Measurements from ENCODE around the gene KRT37.

The KRT37 gene

DNA sequence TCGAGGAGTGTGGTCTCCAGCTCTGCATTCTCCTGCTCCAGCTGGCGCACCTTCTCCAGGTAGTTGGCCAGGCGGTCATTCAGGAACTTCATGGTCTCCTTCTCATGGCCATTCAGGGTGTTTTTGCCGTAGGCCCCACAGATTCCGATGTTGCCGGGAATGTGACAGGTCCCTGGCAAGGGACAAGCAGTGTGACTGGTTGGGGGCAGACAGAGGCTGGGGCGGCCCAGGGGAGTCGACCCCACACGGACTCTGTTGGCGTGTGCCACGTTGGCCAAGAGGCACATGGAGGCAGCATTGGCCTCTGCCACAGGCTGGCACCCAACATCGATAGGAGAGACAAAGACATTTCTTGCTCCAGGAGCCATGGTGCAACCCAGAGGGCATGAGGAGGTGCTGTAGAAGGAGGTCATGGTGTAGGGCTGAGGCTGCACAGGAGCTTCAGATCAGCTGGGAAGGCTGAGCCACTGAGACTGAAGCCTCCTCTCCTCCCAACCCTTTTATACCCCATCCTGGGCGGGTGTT lies at the start of gene KRT37:
Gene KRT37 (minus strand): TSS at position 475 of the 525 bp plus-strand sequence. CDS start 62 bp downstream, at position 413.
- TF ChIP-seq POLR2A (IDR thresholded peaks at IDR 0.05; ENCODE audit: low read length) (no peak), GATA1 (IDR thresholded peaks at IDR 0.05; ENCODE audit: low read depth, low read length) (no peak)
- no peak for DNase-seq

GRCh38 chr17:41468346-41468745 lies 44.0 kb upstream of the KRT37 start:
- TF ChIP-seq POLR2A (IDR thresholded peaks at IDR 0.05; ENCODE audit: low read length) (no peak), GATA1 (IDR thresholded peaks at IDR 0.05; ENCODE audit: low read depth, low read length) (no peak)
- DNase-seq: no peak

DNA sequence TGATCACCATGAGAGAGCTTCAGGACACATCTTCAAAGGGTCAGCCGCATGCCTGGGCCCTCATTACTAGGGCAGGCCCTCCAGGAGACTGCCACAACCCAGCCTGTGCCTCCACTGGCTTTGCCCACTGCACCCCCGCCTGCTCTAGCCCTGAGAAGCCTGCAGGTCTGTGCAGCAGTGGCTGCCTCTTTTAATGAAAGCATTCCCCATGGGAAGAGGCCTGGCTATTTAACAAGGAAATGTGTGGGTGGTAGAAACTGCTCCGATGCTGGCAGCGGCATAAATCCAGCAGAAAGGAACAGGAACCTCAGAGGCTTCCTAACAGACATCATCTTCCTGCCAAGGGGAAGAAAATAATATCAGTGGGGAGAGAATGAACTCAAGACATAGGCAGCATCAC lies 43.2 kb upstream of the KRT37 start:
- no peak for DNase-seq
- TF ChIP-seq POLR2A (IDR thresholded peaks at IDR 0.05; ENCODE audit: low read length) (no peak), GATA1 (IDR thresholded peaks at IDR 0.05; ENCODE audit: low read depth, low read length) (no peak)

DNA sequence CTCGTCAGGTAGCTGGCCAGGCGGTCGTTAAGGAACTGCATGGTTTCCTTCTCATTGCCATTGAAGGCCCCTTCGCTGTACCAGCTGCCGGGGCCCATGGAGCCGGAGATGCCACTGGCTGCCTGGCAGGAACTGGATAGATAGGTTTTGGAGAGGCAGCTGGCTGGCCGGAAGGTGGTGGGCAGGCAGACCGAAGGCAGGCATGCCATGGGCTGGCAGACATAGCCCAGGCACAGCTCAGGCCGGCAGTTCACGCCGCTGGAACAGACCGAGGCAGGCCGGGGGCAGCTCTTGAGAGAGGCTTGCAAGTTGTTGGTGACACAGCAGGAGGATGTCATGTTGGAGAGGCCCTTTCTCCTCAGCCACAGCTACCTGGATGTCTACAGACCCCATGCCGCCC lies 42.6 kb upstream of the KRT37 start, which contains the start of gene KRT32:
Gene KRT32 (minus strand): TSS at position 399 of the 400 bp plus-strand sequence. CDS start 61 bp downstream, at position 338.
- DNase-seq: no peak
- TF ChIP-seq GATA1 (IDR thresholded peaks at IDR 0.05; ENCODE audit: low read depth, low read length) (no peak), POLR2A (IDR thresholded peaks at IDR 0.05; ENCODE audit: low read length) (no peak)

DNA sequence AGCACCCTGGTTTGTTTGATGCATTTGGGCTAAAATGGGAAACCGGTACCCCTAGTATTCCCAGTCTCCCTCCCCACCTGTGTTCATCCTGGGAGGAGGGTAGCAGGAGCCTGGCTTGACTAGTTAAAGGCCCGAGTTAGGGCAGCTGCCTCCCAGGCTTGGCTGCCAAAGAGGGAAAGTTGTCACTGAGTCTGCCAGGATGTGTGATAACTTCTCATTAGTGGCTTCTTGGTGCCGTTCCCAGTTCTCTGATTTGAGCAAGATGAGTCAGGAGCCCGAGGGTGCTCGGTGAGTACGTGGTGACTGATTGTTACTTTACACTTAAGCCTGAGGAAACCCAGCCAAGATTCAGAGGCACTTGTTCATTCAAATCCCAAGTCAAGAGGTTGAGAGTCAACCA lies 40.3 kb upstream of the KRT37 start:
- TF ChIP-seq GATA1 (IDR thresholded peaks at IDR 0.05; ENCODE audit: low read depth, low read length) (no peak), POLR2A (IDR thresholded peaks at IDR 0.05; ENCODE audit: low read length) (no peak)

DNA sequence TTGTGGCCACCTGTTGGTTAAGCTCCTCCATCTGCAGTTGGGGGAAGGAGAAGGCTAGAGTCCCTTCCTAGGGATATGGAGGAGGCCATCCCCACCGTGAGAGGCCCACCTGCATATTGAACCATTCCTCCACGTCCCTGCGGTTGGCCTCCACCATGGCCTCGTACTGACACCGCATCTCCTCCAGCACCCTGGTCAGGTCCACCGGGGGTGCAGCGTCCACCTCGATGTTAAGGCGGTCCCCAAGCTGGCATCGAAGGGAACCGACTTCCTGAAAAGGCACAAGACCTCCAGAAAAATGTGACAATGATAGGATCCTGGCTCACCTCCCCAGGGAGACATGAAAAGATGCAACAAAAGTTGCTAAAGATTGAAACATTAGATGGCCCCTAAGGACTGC lies 39.8 kb upstream of the KRT37 start:
- DNase-seq: no peak
- no peak for TF ChIP-seq POLR2A (IDR thresholded peaks at IDR 0.05; ENCODE audit: low read length)
- TF ChIP-seq GATA1 (IDR thresholded peaks at IDR 0.05; ENCODE audit: low read depth, low read length): no peak

More for the DNA sequence above, 40.3 kb upstream of the KRT37 start:
- DNase-seq: no peak

DNA sequence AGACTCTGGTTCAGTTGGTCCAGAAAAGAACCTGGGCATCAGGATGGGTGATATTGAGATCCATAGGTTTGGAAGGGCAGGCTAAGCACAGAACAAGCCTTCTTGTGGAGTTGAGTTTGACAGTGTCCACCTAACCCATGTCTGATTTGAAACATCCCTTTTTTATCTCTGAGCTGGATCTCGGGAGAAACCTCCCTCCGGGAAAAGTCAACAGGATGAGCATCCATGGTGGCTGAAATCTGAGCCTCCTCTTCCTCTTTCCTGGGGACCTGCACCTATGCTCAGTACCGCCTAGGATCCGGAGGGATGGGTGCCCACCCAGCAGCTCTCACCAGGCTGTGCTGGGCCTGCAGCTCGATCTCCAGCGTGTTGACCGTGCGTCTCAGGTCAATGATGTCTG lies 39.4 kb upstream of the KRT37 start:
- DNase-seq: no peak
- TF ChIP-seq POLR2A (IDR thresholded peaks at IDR 0.05; ENCODE audit: low read length) (no peak), GATA1 (IDR thresholded peaks at IDR 0.05; ENCODE audit: low read depth, low read length) (no peak)

DNA sequence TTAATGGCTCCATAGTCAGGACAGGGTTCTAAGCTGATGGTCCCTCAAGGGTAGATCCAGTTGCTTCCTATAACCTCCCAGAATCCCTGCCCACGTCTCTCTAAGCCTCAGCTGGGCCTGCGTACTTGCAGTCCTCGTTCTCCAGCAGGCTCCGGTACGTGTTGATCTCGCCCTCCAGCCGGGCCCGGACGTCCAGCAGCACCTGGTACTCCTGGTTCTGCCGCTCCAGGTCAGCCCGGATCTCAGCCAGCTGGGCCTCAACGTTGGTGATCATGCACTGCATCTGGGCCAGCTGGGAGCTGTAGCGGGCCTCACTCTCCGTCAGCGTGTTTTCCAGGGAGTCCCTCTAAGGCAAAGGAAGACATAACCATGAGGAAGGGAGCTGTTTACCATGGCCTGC lies 38.3 kb upstream of the KRT37 start:
- DNase-seq: no peak
- TF ChIP-seq GATA1 (IDR thresholded peaks at IDR 0.05; ENCODE audit: low read depth, low read length): no peak
- TF ChIP-seq POLR2A (IDR thresholded peaks at IDR 0.05; ENCODE audit: low read length): no peak

- TF ChIP-seq POLR2A (IDR thresholded peaks at IDR 0.05; ENCODE audit: low read length) (no peak), GATA1 (IDR thresholded peaks at IDR 0.05; ENCODE audit: low read depth, low read length) (no peak)
- no peak for DNase-seq
Observed at GRCh38 chr17:41457676-41458075, 33.3 kb upstream of the KRT37 start.

DNA sequence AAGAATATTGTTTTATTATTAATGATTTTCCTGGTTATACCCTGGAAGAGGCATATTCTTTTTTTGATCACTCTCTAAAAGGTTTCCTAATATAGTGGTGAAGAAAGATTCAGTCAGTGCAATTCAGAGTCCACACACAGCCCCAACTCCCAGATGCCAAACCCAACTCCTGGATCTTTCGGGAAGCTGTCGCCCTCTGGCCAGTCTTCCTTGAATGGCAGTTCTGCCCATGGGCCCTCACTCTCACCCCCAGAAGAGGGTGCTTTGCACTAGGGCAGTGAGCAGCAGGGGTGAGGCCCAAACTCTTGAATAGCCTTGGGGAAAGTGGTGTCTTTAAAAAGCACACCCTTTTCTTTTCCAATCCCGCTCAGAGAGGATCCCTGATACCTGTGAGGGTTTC lies 31.8 kb upstream of the KRT37 start:
- no peak for DNase-seq

GRCh38 chr17:41455236-41455635 lies 30.9 kb upstream of the KRT37 start:
- no peak for DNase-seq
- TF ChIP-seq POLR2A (IDR thresholded peaks at IDR 0.05; ENCODE audit: low read length) (no peak), GATA1 (IDR thresholded peaks at IDR 0.05; ENCODE audit: low read depth, low read length) (no peak)

More for the DNA sequence above, 31.8 kb upstream of the KRT37 start:
- no peak for TF ChIP-seq POLR2A (IDR thresholded peaks at IDR 0.05; ENCODE audit: low read length)
- TF ChIP-seq GATA1 (IDR thresholded peaks at IDR 0.05; ENCODE audit: low read depth, low read length): no peak

DNA sequence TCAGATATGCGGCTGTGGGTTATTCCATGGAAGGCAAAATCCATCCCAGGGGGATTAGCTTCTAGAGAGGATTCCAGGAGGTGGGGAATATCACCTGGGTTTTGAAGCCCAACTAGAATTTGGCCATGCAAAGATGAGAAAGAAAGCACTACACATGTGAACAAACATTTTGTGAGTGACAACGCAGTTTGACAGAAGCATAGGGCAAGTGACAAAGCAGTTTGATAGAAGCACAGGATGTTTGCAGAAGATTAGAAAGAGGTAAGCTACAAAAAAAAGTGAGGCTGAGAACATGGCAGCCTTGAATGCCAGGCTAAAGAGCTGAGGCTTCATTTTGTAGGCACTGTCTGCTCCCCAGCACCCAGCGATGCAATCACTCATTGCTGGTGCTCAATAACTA lies 28.7 kb upstream of the KRT37 start:
- no peak for TF ChIP-seq GATA1 (IDR thresholded peaks at IDR 0.05; ENCODE audit: low read depth, low read length)
- TF ChIP-seq POLR2A (IDR thresholded peaks at IDR 0.05; ENCODE audit: low read length): no peak
- DNase-seq: no peak

DNA sequence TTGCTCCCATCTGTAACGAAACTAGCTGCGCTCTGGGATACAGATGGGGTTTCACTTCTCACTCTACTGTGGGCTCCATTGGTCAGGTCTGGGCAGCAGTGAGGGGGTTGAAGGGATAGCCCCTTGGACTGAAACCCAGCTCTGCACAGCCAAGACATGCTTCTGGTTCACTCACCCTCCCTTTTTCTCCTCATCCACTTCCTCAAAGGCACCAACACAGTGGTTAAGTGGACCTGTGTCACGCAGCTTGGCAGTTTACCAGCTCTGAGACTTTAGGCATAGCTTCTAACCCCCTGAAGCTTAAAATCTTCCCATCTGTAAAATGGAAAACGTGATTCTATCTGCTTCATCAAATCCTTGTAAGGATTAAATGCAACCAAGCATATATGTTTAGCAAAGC lies 27.9 kb upstream of the KRT37 start:
- no peak for TF ChIP-seq POLR2A (IDR thresholded peaks at IDR 0.05; ENCODE audit: low read length)
- TF ChIP-seq GATA1 (IDR thresholded peaks at IDR 0.05; ENCODE audit: low read depth, low read length): no peak
- DNase-seq: no peak

DNA sequence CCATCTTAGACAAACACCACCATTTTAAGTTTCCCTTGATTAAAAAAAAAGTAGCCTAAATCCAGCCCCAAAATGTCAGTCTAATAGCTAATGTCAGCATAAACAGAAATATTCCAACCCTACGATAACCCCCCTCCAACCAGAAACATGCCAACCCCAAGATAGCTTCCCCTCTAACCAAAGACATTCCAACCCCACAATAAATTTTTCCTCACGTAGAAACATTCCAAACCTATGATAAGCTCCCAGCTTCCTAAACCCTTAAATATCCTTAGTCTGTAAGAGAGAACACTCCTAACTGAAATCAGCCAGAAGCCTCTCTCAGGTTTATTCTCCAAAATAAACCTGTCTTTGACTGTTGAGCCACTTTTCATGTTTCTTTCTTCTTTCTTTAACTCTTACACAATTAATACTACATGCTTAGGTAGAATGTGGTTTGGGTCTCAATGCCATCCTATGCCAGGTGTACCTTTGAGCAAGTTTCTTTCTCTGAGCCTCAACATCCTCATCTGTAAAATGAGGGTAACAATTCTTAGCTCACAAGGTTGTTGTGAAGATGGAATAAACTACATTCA lies 26.9 kb upstream of the KRT37 start:
- no peak for DNase-seq
- TF ChIP-seq POLR2A (IDR thresholded peaks at IDR 0.05; ENCODE audit: low read length) (no peak), GATA1 (IDR thresholded peaks at IDR 0.05; ENCODE audit: low read depth, low read length) (no peak)

GRCh38 chr17:41449008-41449407 lies 24.6 kb upstream of the KRT37 start:
- TF ChIP-seq POLR2A (IDR thresholded peaks at IDR 0.05; ENCODE audit: low read length) (no peak), GATA1 (IDR thresholded peaks at IDR 0.05; ENCODE audit: low read depth, low read length) (no peak)

More at GRCh38 chr17:41449008-41449407, 24.6 kb upstream of the KRT37 start:
- DNase-seq: no peak

Measured in erythroblast (primary cell).